H1 (cell line): ENCODE results near the gene TSKS. TPM values are rescaled to one million over a fixed set of nuclear protein-coding genes. Genes with fewer than 3 reads are reported as not detected.

Source experiments
- NRF1 ChIP-seq: IDR thresholded peaks from 2 replicates; pipeline ENCODE4 v1.6.1; 2011; ENCODE audit warnings: mild to moderate bottlenecking, low read depth, low read length, improper control_type of control experiment
- RFX5 ChIP-seq: IDR thresholded peaks from 2 replicates; pipeline ENCODE4 v1.6.1; 2011; ENCODE audit warnings: low read depth, low read length, improper control_type of control experiment, borderline replicate concordance
- TEAD4 ChIP-seq: IDR thresholded peaks from 2 replicates; pipeline ENCODE4 v1.6.1; 2012; ENCODE audit warnings: low read depth, low read length, inconsistent platforms, mixed read lengths
- polyA plus RNA-seq, 7 experiments: library from polyadenylated mRNA; depleted of rRNA in 3 of 7; stranded (reverse) in 5 of 7; unstranded in 2 of 7; fragments of >200 nt in 5 of 7; fragments of 200-250 nt in 2 of 7; gene quantifications; 1 replicate in 5 of 7; 2 replicates in 1 of 7; 4 replicates in 1 of 7; pipeline versions ENCODE4 v1.2.1 to v1.2.3, GENCODE V29; 2011 to 2013; ENCODE audit warnings: missing spikeins in 2 of 7, mixed read lengths in 2 of 7
- total RNA-seq: library from RNA; stranded (reverse); fragmentation: NEBNext Ultra II Directional; extraction: Animal tissue kit (Norgen Biotek cat#: 25700); gene quantifications from 2 replicates; pipeline ENCODE4 v1.2.1, GENCODE V29; 2021

Gene TSKS
- total and polyA plus RNA-seq, 2 of the 8 experiments (the other 6 are each of a cell fraction or from before 2014, with no cell fraction given): 0.21 TPM; not detected in 1

DNA sequence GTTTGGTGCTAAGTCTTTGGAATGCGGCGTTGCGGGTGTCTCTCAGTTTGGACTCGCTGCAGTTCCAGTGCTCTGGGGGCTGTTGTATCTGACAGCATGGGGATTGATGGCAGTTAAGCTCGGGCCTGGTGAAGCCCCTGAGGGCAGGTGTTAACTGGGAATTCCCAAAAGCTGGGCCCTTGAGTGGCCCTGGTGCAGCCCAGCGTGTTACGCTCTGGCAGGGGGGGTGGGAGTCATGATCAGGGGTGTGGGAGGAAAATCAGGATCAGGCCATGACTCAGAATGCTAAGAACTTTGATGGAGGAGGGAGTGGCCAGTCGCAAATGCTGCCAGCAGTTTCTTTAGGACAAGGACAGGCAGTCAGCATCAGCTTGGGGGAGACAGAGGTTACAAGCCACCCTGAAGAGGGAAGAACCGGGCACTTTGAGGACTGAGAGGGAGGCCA, 23.3 kb upstream of the TSKS start (continued):
- TF ChIP-seq RFX5 (no peak), TEAD4 (no peak), NRF1 (no peak)
